Uterus (tissue), 4 donors: ENCODE measurements around the gene GPR135. TPM values are rescaled to one million over a fixed set of nuclear protein-coding genes. Genes with fewer than 3 reads are reported as not detected.

Experiments used
- DNase-seq, 2 donors: peaks; one replicate each; pipeline ENCODE4 v3.0.0-alpha.2; 2019 to 2020
- H3K27ac ChIP-seq, 2 donors: fragments of 200-600 bp; sonication (generic); 1 replicate in 1 of 2; 2 replicates in 1 of 2; pipeline ENCODE4 v1.5.1; 2016 to 2018
- H3K27me3 ChIP-seq, 2 donors: fragments of 200-600 bp; sonication (generic); one replicate each; pipeline ENCODE4 v1.5.1; 2018 to 2019; ENCODE audit warnings: control low read depth in 1 of 2
- H3K36me3 ChIP-seq, 2 donors: fragments of 200-600 bp; sonication (generic); one replicate each; pipeline ENCODE4 v1.5.1; 2019; ENCODE audit warnings: control low read depth in 1 of 2
- H3K4me1 ChIP-seq, 2 donors: fragments of 200-600 bp; sonication (generic); one replicate each; pipeline ENCODE4 v1.5.1; 2018 to 2019; ENCODE audit warnings: control low read depth in 1 of 2
- H3K4me3 ChIP-seq, 2 donors: fragments of 200-600 bp; sonication (generic); 1 replicate in 1 of 2; 2 replicates in 1 of 2; pipeline ENCODE4 v1.5.1; 2018 to 2019; ENCODE audit warnings: mild to moderate bottlenecking in 1 of 2
- H3K9me3 ChIP-seq, 2 donors: fragments of 200-600 bp; sonication (generic); one replicate each; pipeline ENCODE4 v1.5.1; 2019; ENCODE audit warnings: control low read depth in 1 of 2
- POLR2A ChIP-seq, 2 donors: fragments of 450-650 bp; IDR thresholded peaks; one replicate each; pipeline ENCODE4 v1.6.1; 2016; ENCODE audit warnings: antibody characterized with exemption in 2 of 2, mild to moderate bottlenecking in 1 of 2, moderate library complexity in 1 of 2
- intact Hi-C: fragments of 100-400 bp; cut with DNase I; formaldehyde crosslinking; loops from one replicate; pipeline ENCODE4 v1.15.1; 2023; ENCODE audit warnings: low total_unique reads
- total RNA-seq, 4 donors: library from RNA; depleted of rRNA in 3 of 4; stranded (reverse); fragments of >200 nt in 3 of 4; gene quantifications; one replicate each; pipeline versions ENCODE4 v1.1.0 to v1.2.4, GENCODE V29; 2014 to 2023
- TF ChIP-seq, protein P1 (sequence below), 4 experiments: fragments of 200-600 bp in 2 of 4; fragments of 450-650 bp in 2 of 4; sonication (generic) in 2 of 4; IDR thresholded peaks; one replicate each; pipeline ENCODE4 v1.5.1; 2016 to 2019; ENCODE audit warnings: antibody characterized with exemption in 4 of 4, mild to moderate bottlenecking in 2 of 4, moderate library complexity in 1 of 4
- donor health status: DM: yes; HTN: yes; CAD: no.

Gene GPR135
- total RNA-seq, 4 donors from 2014 or later, result 2.9 to 10.2 (median 4.5) TPM

DNA sequence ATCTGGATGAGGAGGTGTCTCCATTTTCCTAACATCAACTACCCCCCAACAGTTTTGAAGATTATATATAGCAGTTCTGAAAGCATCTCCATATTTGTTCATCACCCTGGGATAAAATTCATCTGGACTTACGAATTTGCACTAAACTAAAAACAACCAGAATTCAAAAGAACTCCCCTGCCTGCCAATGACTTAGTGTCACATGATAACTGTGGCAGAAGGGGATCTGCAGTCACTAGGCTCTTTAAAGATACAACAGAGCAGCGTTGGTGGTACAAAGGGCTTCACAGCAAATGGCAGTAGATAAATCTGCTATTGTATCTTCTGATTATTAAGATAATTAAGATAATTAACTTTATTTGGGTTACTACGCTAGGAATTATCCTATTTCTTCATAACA is 30.1 kb downstream of the GPR135 start:
- TF ChIP-seq, protein P1, sequence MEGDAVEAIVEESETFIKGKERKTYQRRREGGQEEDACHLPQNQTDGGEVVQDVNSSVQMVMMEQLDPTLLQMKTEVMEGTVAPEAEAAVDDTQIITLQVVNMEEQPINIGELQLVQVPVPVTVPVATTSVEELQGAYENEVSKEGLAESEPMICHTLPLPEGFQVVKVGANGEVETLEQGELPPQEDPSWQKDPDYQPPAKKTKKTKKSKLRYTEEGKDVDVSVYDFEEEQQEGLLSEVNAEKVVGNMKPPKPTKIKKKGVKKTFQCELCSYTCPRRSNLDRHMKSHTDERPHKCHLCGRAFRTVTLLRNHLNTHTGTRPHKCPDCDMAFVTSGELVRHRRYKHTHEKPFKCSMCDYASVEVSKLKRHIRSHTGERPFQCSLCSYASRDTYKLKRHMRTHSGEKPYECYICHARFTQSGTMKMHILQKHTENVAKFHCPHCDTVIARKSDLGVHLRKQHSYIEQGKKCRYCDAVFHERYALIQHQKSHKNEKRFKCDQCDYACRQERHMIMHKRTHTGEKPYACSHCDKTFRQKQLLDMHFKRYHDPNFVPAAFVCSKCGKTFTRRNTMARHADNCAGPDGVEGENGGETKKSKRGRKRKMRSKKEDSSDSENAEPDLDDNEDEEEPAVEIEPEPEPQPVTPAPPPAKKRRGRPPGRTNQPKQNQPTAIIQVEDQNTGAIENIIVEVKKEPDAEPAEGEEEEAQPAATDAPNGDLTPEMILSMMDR (IDR thresholded peaks at IDR 0.05), result no peak
- TF ChIP-seq POLR2A (IDR thresholded peaks at IDR 0.05), result no peak
- Histone ChIP-seq H3K4me1 (no peaks in the 10 kb centered on the region), H3K27me3 (no peaks in the 10 kb centered on the region), H3K9me3 (no peaks in the 10 kb centered on the region), H3K36me3 (no peaks in the 10 kb centered on the region), H3K27ac (no peak overlapping the region), H3K4me3 (no peak overlapping the region)
- no peak for DNase-seq
- intact Hi-C loops, result no loop called here

DNA sequence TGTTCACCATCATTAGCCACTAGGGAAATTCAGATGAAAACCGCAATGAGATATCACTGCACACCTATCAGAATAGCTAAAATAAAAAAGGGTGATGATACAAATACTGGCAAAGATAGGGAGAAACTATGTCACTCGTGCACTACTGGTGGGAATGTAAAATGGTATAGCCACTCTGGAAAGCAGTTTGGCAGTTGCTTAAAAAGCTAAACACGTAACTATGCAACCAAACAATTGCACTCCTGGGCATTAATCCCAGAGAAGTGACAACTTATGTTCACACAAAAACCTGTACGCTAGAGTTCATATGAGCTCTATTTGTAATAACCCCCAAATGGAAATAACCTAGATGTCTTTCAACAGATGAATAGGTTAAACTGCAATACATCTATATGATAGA is 35.4 kb downstream of the GPR135 start:
- Histone ChIP-seq H3K36me3 (no peaks in the 10 kb centered on the region), H3K4me3 (no peak overlapping the region), H3K27ac (no peak overlapping the region), H3K4me1 (peaks cover 0 to 8% of the 10 kb centered on the region in 2 donors), H3K27me3 (no peaks in the 10 kb centered on the region), H3K9me3 (no peaks in the 10 kb centered on the region)
- TF ChIP-seq, protein P1 (IDR thresholded peaks at IDR 0.05), result no peak
- intact Hi-C loops, result no loop called here
- no peak for DNase-seq

DNA sequence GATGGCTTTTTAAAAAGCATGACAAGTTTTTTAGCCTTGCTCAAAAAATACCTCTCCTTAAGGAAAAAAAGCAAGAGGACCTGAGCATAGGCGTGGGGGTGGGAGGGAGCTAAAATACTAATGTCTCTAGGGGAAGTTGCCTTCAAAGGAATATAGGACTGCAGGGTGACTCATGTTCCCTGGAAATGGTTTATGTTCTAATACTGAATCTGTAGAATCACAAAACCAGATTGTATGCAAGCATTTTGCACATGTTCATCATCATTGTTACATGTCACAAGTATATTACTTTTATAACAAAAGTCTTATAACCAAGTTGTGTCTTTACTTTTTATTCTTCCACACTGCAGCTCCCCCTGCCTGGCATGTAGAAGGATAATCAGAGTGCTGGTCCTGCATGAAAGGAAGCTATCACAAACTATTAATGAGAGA is 36.6 kb downstream of the GPR135 start:
- peak overlapping the region; percentile 68 to 83 for H3K27ac ChIP-seq
- no peaks in the 10 kb centered on the region for H3K36me3 ChIP-seq
- H3K4me3 ChIP-seq, result no peak overlapping the region
- TF ChIP-seq, protein P1 (IDR thresholded peaks at IDR 0.05), result peak; percentile 34 to 69 (median 50)
- TF ChIP-seq POLR2A (IDR thresholded peaks at IDR 0.05), result no peak
- intact Hi-C loops, result no loop called here
- H3K4me1 ChIP-seq, result peaks cover 0 to 8% of the 10 kb centered on the region in 2 donors
- no peaks in the 10 kb centered on the region for H3K9me3 ChIP-seq
- H3K27me3 ChIP-seq, result no peaks in the 10 kb centered on the region
- DNase-seq, result no peak

DNA sequence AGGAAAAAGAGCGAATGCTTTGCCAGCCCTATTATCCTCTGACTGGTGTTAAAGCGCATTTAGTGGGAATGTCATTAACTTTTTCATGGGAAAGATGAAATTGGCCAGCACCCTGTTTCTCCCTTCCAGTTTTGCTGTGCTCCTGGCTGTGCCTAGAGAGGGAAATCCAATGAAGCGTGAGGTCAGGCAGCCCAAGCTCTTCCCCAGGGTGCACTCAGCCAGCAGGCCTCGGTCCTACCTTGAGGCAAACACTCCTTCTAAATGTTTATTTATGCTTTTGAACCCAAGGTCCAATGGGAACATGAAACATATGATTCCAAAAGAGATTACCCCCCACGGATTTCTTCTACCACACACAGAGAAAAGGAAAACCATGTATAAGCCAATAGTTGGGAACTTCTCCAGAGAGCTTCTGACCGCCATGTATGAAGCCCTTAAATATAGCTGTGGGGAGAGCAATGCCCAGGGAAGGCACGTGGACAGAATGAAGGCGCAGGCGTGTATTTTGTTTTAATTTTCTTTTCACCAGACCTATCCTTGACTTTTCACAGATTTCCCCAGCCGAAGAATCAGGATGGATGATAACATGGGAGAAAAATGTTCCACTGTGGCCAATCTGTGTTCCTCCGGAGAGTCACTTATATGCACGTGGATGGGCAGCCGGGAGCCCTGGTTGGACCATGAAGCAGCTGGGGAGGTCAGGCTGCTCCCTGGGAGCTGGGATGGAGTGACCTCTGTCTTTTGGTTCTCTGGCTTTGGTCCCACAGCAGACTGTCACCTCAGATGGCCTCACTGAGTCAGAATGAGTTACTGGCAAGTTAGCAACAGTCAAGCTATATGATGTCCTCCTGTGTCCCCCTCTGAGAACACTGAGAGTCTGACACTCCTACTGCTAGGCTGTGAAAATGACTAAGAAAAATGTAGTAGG is 37.3 kb downstream of the GPR135 start:
- H3K27me3 ChIP-seq, result no peaks in the 10 kb centered on the region
- H3K4me1 ChIP-seq, result peaks cover 0 to 8% of the 10 kb centered on the region in 2 donors
- intact Hi-C loops, result no loop called here
- no peaks in the 10 kb centered on the region for H3K36me3 ChIP-seq
- TF ChIP-seq, protein P1 (IDR thresholded peaks at IDR 0.05), result no peak
- TF ChIP-seq POLR2A (IDR thresholded peaks at IDR 0.05), result no peak
- no peaks in the 10 kb centered on the region for H3K9me3 ChIP-seq
- peak; percentile 67 to 68 for DNase-seq
- no peak overlapping the region for H3K4me3 ChIP-seq
- peak overlapping the region; percentile 68 to 83 for H3K27ac ChIP-seq

- Histone ChIP-seq H3K27ac (peak overlapping the region; percentile 51 to 83), H3K4me3 (no peak overlapping the region), H3K4me1 (peaks cover 0 to 8% of the 10 kb centered on the region in 2 donors), H3K36me3 (no peaks in the 10 kb centered on the region), H3K27me3 (no peaks in the 10 kb centered on the region), H3K9me3 (no peaks in the 10 kb centered on the region)
- intact Hi-C loops, result no loop called here
- DNase-seq, result peak in 1 of 2 donors; percentile 28
- TF ChIP-seq POLR2A (IDR thresholded peaks at IDR 0.05), result no peak
- TF ChIP-seq, protein P1 (IDR thresholded peaks at IDR 0.05), result no peak
These were observed 39.8 kb downstream of the GPR135 start for GRCh38 chr14:59425322-59425935.
